HepG2 (cell line): Measurements from ENCODE around the gene CDH13. TPM values are rescaled to one million over a fixed set of nuclear protein-coding genes. Genes with fewer than 3 reads are reported as not detected.

ENCODE experiments used
- ATAC-seq: fragments of 200-7000 bp; cut with Tn5 transposase; 3 replicates; pipeline ENCODE4 v1.9.1; 2020; ENCODE audit warnings: mild to moderate bottlenecking, moderate library complexity
- BruUV-seq: library from RNA; stranded (reverse); fragments of 400-500 nt; replicated peaks from 2 replicates; lab custom pipeline; 2021; lab: Mats Ljungman, UMichigan
- CTCF ChIA-PET: fragments of 300-600 bp; formaldehyde crosslinking; extraction: SDS; loops from one replicate; lab custom pipeline; 2021; ENCODE audit warnings: low total read pairs, inconsistent platforms, low intra/inter-chr PET ratio; lab: Yijun Ruan, JAX
- POLR2A ChIA-PET: fragments of 350-600 bp; sonication (Branson Sonifier 250); formaldehyde crosslinking; loops from one replicate; lab custom pipeline; 2020; ENCODE audit warnings: antibody characterized with exemption, inconsistent platforms; lab: Yijun Ruan, JAX
- DNase-seq: peaks from one replicate; pipeline ENCODE4 v3.0.0-alpha.2; 2015; ENCODE audit warnings: low spot score
- FAIRE-seq: peaks from 3 replicates; lab custom pipeline; 2011; peaks lifted over from hg19 to GRCh38; lab: Jason Lieb, UNC
- H2AFZ ChIP-seq: one replicate; pipeline ENCODE4 v1.6.1; 2011; ENCODE audit warnings: low read length, inconsistent platforms
- H3K27ac ChIP-seq: fragments of 300-600 bp; 3 replicates; pipeline ENCODE4 v1.8.0; 2011; ENCODE audit warnings: mixed run types, mild to moderate bottlenecking, mixed read lengths, low read length, inconsistent platforms; ENCODE audit not compliant: insufficient read depth; ENCODE audit errors: extremely low read length
- H3K27me3 ChIP-seq, 2 experiments: fragments of 200-600 bp in 1 of 2; 2 replicates in 1 of 2; 3 replicates in 1 of 2; pipeline versions ENCODE4 v1.6.0 to v1.8.0; 2011; ENCODE audit warnings: low read length in 2 of 2, mild to moderate bottlenecking in 2 of 2, moderate library complexity in 2 of 2, inconsistent platforms in 1 of 2; ENCODE audit not compliant: insufficient read depth in 2 of 2, control insufficient read depth in 1 of 2
- H3K36me3 ChIP-seq, 2 experiments: fragments of 200-600 bp in 1 of 2; replicated peaks in 1 of 2; 2 replicates in 1 of 2; 3 replicates in 1 of 2; pipeline versions ENCODE4 v1.5.1 to v1.8.0; 2011; ENCODE audit warnings: low read length in 2 of 2, inconsistent platforms in 1 of 2; ENCODE audit not compliant: insufficient read depth in 2 of 2, control insufficient read depth in 1 of 2
- H3K4me1 ChIP-seq: 2 replicates; pipeline ENCODE4 v1.5.1; 2012; ENCODE audit warnings: low read length, inconsistent platforms; ENCODE audit not compliant: insufficient read depth
- H3K4me2 ChIP-seq: 2 replicates; pipeline ENCODE4 v1.6.0; 2011; ENCODE audit warnings: low read depth, low read length, inconsistent platforms
- H3K4me3 ChIP-seq, 3 experiments: fragments of 200-600 bp in 1 of 3; sonication (generic), shearing (Covaris generic) in 1 of 3; replicated peaks in 1 of 3; 2 replicates each; pipeline ENCODE4 v1.5.1; 2011 to 2016; ENCODE audit warnings: low read length in 3 of 3, inconsistent platforms in 2 of 3, low read depth in 2 of 3, mild to moderate bottlenecking in 2 of 3, control low read depth in 1 of 3, mixed read lengths in 1 of 3; ENCODE audit not compliant: insufficient read depth in 1 of 3
- H3K79me2 ChIP-seq: one replicate; pipeline ENCODE4 v1.6.1; 2011; ENCODE audit warnings: low read length, inconsistent platforms; ENCODE audit not compliant: insufficient read depth
- H3K9ac ChIP-seq: 2 replicates; pipeline ENCODE4 v1.6.0; 2011; ENCODE audit warnings: mild to moderate bottlenecking, low read depth, low read length, inconsistent platforms; ENCODE audit not compliant: insufficient read depth
- H3K9me3 ChIP-seq: 2 replicates; pipeline ENCODE4 v1.5.1; 2012; ENCODE audit warnings: mild to moderate bottlenecking, low read length
- H4K20me1 ChIP-seq: 2 replicates; pipeline ENCODE4 v1.6.0; 2011; ENCODE audit warnings: inconsistent platforms, mild to moderate bottlenecking, low read length, moderate library complexity; ENCODE audit not compliant: insufficient read depth
- ARHGAP35 ChIP-seq: sonication (generic); formaldehyde crosslinking; IDR thresholded peaks from 2 replicates; pipeline ENCODE4 v1.9.0; 2022; ENCODE audit warnings: mild to moderate bottlenecking, inconsistent platforms, moderate library complexity, missing genetic modification reagents, borderline replicate concordance
- ELF4 ChIP-seq: sonication (generic); formaldehyde crosslinking; IDR thresholded peaks from 2 replicates; pipeline ENCODE4 v1.5.0; 2020; ENCODE audit warnings: missing genetic modification reagents, mild to moderate bottlenecking, moderate library complexity, borderline replicate concordance
- SKI ChIP-seq: fragments of 450-650 bp; IDR thresholded peaks from one replicate; pipeline ENCODE4 v1.6.1; 2018; ENCODE audit warnings: mild to moderate bottlenecking; ENCODE audit not compliant: partially characterized antibody
- ZNF17 ChIP-seq: sonication (generic); formaldehyde crosslinking; IDR thresholded peaks from 2 replicates; pipeline ENCODE4 v1.5.0; 2020; ENCODE audit warnings: mild to moderate bottlenecking, missing genetic modification reagents
- WGBS: methylation state at CpG from one replicate; pipeline ENCODE4 v1.1.6; 2017; ENCODE audit warnings: low lambda C conversion rate; 5-methylcytosine and 5-hydroxymethylcytosine counted together
- in situ Hi-C: cut with HindIII; loops from 2 replicates; pipeline ENCODE4 v1.10.0; 2017; ENCODE audit warnings: low pct_unique_long_range_greater_than_20kb; ENCODE audit not compliant: extremely low pct_ligation_motif_present
- intact Hi-C: fragments of 100-400 bp; cut with micrococcal nuclease; formaldehyde crosslinking; loops from one replicate; pipeline ENCODE4 v1.10.0; 2022; ENCODE audit not compliant: unreplicated experiment
- polyA plus RNA-seq, 8 experiments: library from polyadenylated mRNA; depleted of rRNA in 3 of 8; stranded (reverse) in 7 of 8; unstranded in 1 of 8; fragments of >200 nt; fragmentation: Illumina TruSeq in 4 of 8; extraction: Trizol in 4 of 8; gene quantifications; 2 replicates each; pipeline versions ENCODE4 v1.2.1 to v1.2.3, GENCODE V29; 2011 to 2016; ENCODE audit warnings: low read depth in 4 of 8, missing spikeins in 1 of 8, mixed read lengths in 1 of 8; ENCODE audit not compliant: insufficient read depth in 1 of 8
- total RNA-seq, 5 experiments: library from RNA; depleted of rRNA; stranded (reverse); fragments of >200 nt; fragmentation: Illumina TruSeq; extraction: Trizol; gene quantifications; 2 replicates each; pipeline ENCODE4 v1.2.3, GENCODE V29; 2016; ENCODE audit warnings: low read depth in 1 of 5
- TF ChIP-seq, protein P1 (sequence below): sonication (generic); formaldehyde crosslinking; IDR thresholded peaks from 2 replicates; pipeline ENCODE4 v1.4.0; 2020; ENCODE audit warnings: missing genetic modification reagents

Gene CDH13
- total and polyA plus RNA-seq, 2 of the 13 experiments (the other 11 are each of a cell fraction or from before 2014, with no cell fraction given): not detected

DNA sequence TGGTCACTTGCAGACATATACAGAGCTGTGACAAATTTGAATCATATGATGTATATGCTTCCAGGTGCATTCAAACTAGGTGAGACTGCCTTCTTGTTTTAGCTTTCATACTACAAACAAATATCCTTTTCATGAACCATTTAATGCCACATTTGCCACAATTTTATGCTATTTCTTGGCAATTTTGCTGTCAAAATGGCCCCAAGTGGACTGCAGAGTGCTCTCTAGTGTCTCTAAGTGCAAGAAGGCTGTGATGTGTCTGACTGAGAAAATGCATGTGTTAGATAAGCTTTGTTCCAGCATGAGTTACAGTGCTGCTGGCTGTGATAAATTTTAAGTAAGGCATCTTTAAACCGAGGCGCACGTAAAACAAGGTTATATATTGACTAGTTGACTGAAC is 38.3 kb downstream of the CDH13 start:
- H3K9me3 ChIP-seq: 0 out of 2 replicates have a peak, but pooled peaks cover 6% of the 10 kb centered on the region
- no peak overlapping the region for H3K9ac ChIP-seq
- H3K79me2 ChIP-seq: no peaks in the 10 kb centered on the region
- ChIA-PET CTCF (no interaction called here), POLR2A (no interaction called here)
- no peaks in the 10 kb centered on the region for H3K36me3 ChIP-seq
- TF ChIP-seq ARHGAP35 (no peak), ELF4 (CRISPR knock-in tag) (no peak)
- no peak overlapping the region for H3K4me3 ChIP-seq
- intact Hi-C loops (no loop called here), in situ Hi-C loops (no loop called here)
- no peak overlapping the region for H2AFZ ChIP-seq
- 53% methylated on average over 3 of the region's 3 CpGs for WGBS
- no peaks in the 10 kb centered on the region for H3K27me3 ChIP-seq
- H4K20me1 ChIP-seq: no peaks in the 10 kb centered on the region
- no peak for FAIRE-seq
- no peak for DNase-seq
- no peak overlapping the region for H3K4me2 ChIP-seq
- BruUV-seq: no TSS peak
- no peak for ATAC-seq
- no peak overlapping the region for H3K27ac ChIP-seq
- H3K4me1 ChIP-seq: no peaks in the 10 kb centered on the region

DNA sequence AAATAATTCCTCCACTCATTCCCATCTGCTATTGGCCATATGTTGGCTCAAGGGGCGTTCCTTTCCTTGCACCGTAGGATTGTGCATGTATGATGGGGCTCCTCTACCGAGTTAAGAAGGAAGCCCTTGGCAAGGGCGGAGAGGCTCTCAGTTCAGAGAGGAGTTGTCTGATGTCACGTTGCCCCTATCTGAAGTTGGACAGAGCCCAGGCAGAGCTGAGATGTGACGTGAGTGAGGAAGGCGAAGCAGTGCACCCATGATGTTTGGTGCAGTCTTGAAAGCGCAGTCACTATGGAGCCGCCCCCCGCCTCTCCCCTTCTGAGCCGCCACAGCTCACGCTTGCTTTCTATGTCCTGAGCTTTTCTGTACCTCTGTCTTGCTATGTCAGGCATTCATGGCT is 40.7 kb downstream of the CDH13 start:
- no peaks in the 10 kb centered on the region for H3K27me3 ChIP-seq
- CTCF ChIA-PET: no interaction called here
- in situ Hi-C loops (no loop called here), intact Hi-C loops (no loop called here)
- H3K4me2 ChIP-seq: no peak overlapping the region
- no peaks in the 10 kb centered on the region for H3K36me3 ChIP-seq
- TF ChIP-seq, protein P1, sequence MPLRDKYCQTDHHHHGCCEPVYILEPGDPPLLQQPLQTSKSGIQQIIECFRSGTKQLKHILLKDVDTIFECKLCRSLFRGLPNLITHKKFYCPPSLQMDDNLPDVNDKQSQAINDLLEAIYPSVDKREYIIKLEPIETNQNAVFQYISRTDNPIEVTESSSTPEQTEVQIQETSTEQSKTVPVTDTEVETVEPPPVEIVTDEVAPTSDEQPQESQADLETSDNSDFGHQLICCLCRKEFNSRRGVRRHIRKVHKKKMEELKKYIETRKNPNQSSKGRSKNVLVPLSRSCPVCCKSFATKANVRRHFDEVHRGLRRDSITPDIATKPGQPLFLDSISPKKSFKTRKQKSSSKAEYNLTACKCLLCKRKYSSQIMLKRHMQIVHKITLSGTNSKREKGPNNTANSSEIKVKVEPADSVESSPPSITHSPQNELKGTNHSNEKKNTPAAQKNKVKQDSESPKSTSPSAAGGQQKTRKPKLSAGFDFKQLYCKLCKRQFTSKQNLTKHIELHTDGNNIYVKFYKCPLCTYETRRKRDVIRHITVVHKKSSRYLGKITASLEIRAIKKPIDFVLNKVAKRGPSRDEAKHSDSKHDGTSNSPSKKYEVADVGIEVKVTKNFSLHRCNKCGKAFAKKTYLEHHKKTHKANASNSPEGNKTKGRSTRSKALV: no peak
- TF ChIP-seq SKI (no peak), ZNF17 (CRISPR knock-in tag) (no peak)
- no peak for DNase-seq
- WGBS: 30% methylated on average over 9 of the region's 12 CpGs
- H3K9ac ChIP-seq: no peak overlapping the region
- BruUV-seq: no TSS peak
- no peak overlapping the region for H3K27ac ChIP-seq
- H2AFZ ChIP-seq: no peak overlapping the region
- H3K4me1 ChIP-seq: no peaks in the 10 kb centered on the region
- H4K20me1 ChIP-seq: no peaks in the 10 kb centered on the region
- no peak for FAIRE-seq
- no peak overlapping the region for H3K4me3 ChIP-seq
- no peak for ATAC-seq
- POLR2A ChIA-PET: no interaction called here
- H3K9me3 ChIP-seq: 0 out of 2 replicates have a peak, but pooled peaks cover 6% of the 10 kb centered on the region
- H3K79me2 ChIP-seq: no peaks in the 10 kb centered on the region
